B cell (primary cell): ENCODE data around the gene KIF17. TPM values are rescaled to one million over a fixed set of nuclear protein-coding genes. Genes with fewer than 3 reads are reported as not detected.

Source experiments
- ATAC-seq: fragments of 200-7000 bp; cut with Tn5 transposase; one replicate; pipeline ENCODE4 v1.10.0; 2021; ENCODE audit warnings: low read depth, mild to moderate bottlenecking, moderate number of reproducible peaks, moderate library complexity
- CTCF ChIA-PET: fragments of 350-600 bp; sonication (Branson Sonifier 250); formaldehyde crosslinking; loops from one replicate; lab custom pipeline; 2021; ENCODE audit warnings: antibody characterized with exemption, inconsistent platforms; lab: Charles Lee
- POLR2A ChIA-PET: fragments of 350-600 bp; sonication (Branson Sonifier 250); formaldehyde crosslinking; loops from one replicate; lab custom pipeline; 2021; ENCODE audit warnings: antibody characterized with exemption; lab: Charles Lee
- DNase-seq: peaks from one replicate; pipeline ENCODE4 v3.0.0; 2013
- H2AFZ ChIP-seq: 2 replicates; pipeline ENCODE4 v1.6.1; 2012; ENCODE audit warnings: mild to moderate bottlenecking, low read depth, low read length; ENCODE audit not compliant: insufficient read depth, poor library complexity, severe bottlenecking
- H3K27ac ChIP-seq, 2 donors: 1 replicate in 1 of 2; 2 replicates in 1 of 2; pipeline ENCODE4 v1.5.1; 2012 to 2013; ENCODE audit warnings: low read length in 2 of 2, mild to moderate bottlenecking in 2 of 2, moderate library complexity in 1 of 2
- H3K27me3 ChIP-seq, 4 experiments: fragments of 200-600 bp in 1 of 4; sonication (generic) in 1 of 4; replicated peaks in 1 of 4; 1 replicate in 2 of 4; 2 replicates in 2 of 4; pipeline versions ENCODE4 v1.6.1 to v1.7.0; 2013 to 2016; ENCODE audit warnings: low read length in 3 of 4, mild to moderate bottlenecking in 2 of 4, mixed read lengths in 1 of 4, moderate library complexity in 1 of 4; ENCODE audit not compliant: insufficient read depth in 4 of 4, control insufficient read depth in 3 of 4; ENCODE audit errors: control extremely low read depth in 1 of 4
- H3K36me3 ChIP-seq, 2 experiments: replicated peaks in 1 of 2; 1 replicate in 1 of 2; 2 replicates in 1 of 2; pipeline versions ENCODE4 v1.6.1 to v1.7.1; 2013; ENCODE audit warnings: low read length in 1 of 2; ENCODE audit not compliant: insufficient read depth in 2 of 2, control insufficient read depth in 1 of 2; ENCODE audit errors: control extremely low read depth in 1 of 2, extremely low read depth in 1 of 2
- H3K4me1 ChIP-seq, 2 donors: fragments of 200-600 bp in 1 of 2; sonication (generic) in 1 of 2; 1 replicate in 1 of 2; 2 replicates in 1 of 2; pipeline versions ENCODE4 v1.5.1 to v1.6.1; 2013 to 2017; ENCODE audit warnings: low read length in 2 of 2; ENCODE audit not compliant: control insufficient read depth in 2 of 2, insufficient read depth in 2 of 2
- H3K4me2 ChIP-seq: replicated peaks from 2 replicates; pipeline ENCODE3; 2012; ENCODE audit warnings: mild to moderate bottlenecking, low read depth, low read length; ENCODE audit not compliant: poor library complexity, severe bottlenecking
- H3K4me3 ChIP-seq, 5 experiments: fragments of 200-600 bp in 1 of 5; sonication (generic) in 1 of 5; 1 replicate in 3 of 5; 2 replicates in 2 of 5; pipeline versions ENCODE4 v1.5.1 to v1.7.0; 2011 to 2016; ENCODE audit warnings: low read length in 4 of 5, mild to moderate bottlenecking in 4 of 5, low read depth in 2 of 5, control low read depth in 1 of 5, moderate library complexity in 1 of 5; ENCODE audit not compliant: insufficient read depth in 1 of 5; ENCODE audit errors: control extremely low read depth in 1 of 5, extremely low read depth in 1 of 5
- H3K79me2 ChIP-seq: fragments of 200-600 bp; sonication (generic); one replicate; pipeline ENCODE4 v1.6.0; 2016; ENCODE audit warnings: low read length; ENCODE audit not compliant: control insufficient read depth, insufficient read depth
- H3K9ac ChIP-seq: fragments of 200-600 bp; sonication (generic); 2 replicates; pipeline ENCODE4 v1.6.1; 2017; ENCODE audit warnings: mild to moderate bottlenecking, low read length, moderate library complexity
- H3K9me3 ChIP-seq, 3 donors: one replicate each; pipeline versions ENCODE4 v1.6.1 to v1.7.1; 2013; ENCODE audit warnings: low read length in 2 of 3; ENCODE audit not compliant: control insufficient read depth in 2 of 3, insufficient read depth in 1 of 3; ENCODE audit errors: control extremely low read depth in 1 of 3
- H4K20me1 ChIP-seq: 2 replicates; pipeline ENCODE4 v1.6.0; 2012; ENCODE audit warnings: mild to moderate bottlenecking, low read length; ENCODE audit not compliant: insufficient read depth, control insufficient read depth, poor library complexity, severe bottlenecking
- H3K27ac Mint-ChIP-seq: one replicate; pipeline ENCODE4 v1.8.0; 2021; ENCODE audit warnings: mixed read lengths
- H3K27me3 Mint-ChIP-seq: one replicate; pipeline ENCODE4 v1.8.0; 2021; ENCODE audit warnings: mixed read lengths
- H3K4me1 Mint-ChIP-seq: one replicate; pipeline ENCODE4 v1.8.0; 2021; ENCODE audit warnings: mixed read lengths
- H3K4me3 Mint-ChIP-seq: one replicate; pipeline ENCODE4 v1.8.0; 2021; ENCODE audit warnings: mixed read lengths
- H3K9me3 Mint-ChIP-seq: one replicate; pipeline ENCODE4 v1.8.0; 2022; ENCODE audit warnings: mixed read lengths; ENCODE audit not compliant: insufficient read depth
- EZH2 ChIP-seq: IDR thresholded peaks from 2 replicates; pipeline ENCODE4 v1.6.1; 2012; ENCODE audit warnings: borderline replicate concordance, low read depth, mild to moderate bottlenecking, moderate library complexity, low read length; ENCODE audit not compliant: insufficient read depth, poor library complexity, severe bottlenecking
- WGBS: methylation state at CpG from one replicate; pipeline ENCODE4 v1.1.5; 2013; ENCODE audit warnings: missing lambda C conversion rate; ENCODE audit not compliant: insufficient coverage; 5-methylcytosine and 5-hydroxymethylcytosine counted together
- intact Hi-C: fragments of 100-400 bp; cut with micrococcal nuclease; formaldehyde crosslinking; loops from one replicate; pipeline ENCODE4 v1.10.0; 2022
- polyA plus RNA-seq: library from polyadenylated mRNA; depleted of rRNA; stranded (reverse); fragments of >200 nt; gene quantifications from 2 replicates; pipeline ENCODE4 v1.2.3, GENCODE V29; 2012
- total RNA-seq, 2 donors: library from RNA; stranded (reverse); fragments of 120-200 nt in 1 of 2; gene quantifications; 1 replicate in 1 of 2; 2 replicates in 1 of 2; pipeline versions ENCODE4 v1.2.3 to v1.2.4, GENCODE V29; 2013 to 2022
- TF ChIP-seq, protein P1 (sequence below): fragments of 200-600 bp; IDR thresholded peaks from one replicate; pipeline ENCODE4 v1.8.0; 2022; ENCODE audit warnings: antibody characterized with exemption, mild to moderate bottlenecking

The KIF17 gene
- total and polyA plus RNA-seq, 2 donors (not counting 1 experiment from before 2014, with no cell fraction given), result not detected

GRCh38 chr1:20668581-20668980, 49.2 kb downstream of the KIF17 start:
- no peaks in the 10 kb centered on the region for H3K36me3 ChIP-seq
- 100% methylated on average over 1 of the region's 1 CpG for WGBS
- no peaks in the 10 kb centered on the region for H3K4me1 Mint-ChIP-seq
- H3K4me3 ChIP-seq, result no peak overlapping the region
- no peak overlapping the region for H3K4me2 ChIP-seq
- peaks cover 6% of the 10 kb centered on the region for H3K79me2 ChIP-seq
- H3K27ac ChIP-seq, result no peak overlapping the region
- no peak overlapping the region for H2AFZ ChIP-seq
- peaks cover 7% of the 10 kb centered on the region for H3K27me3 Mint-ChIP-seq
- ChIA-PET CTCF (interaction anchor here (0.8 kb wide), 1 partner anchor 28 kb away, joined by 4 read pairs; no protein-coding TSS in a partner anchor), POLR2A (no interaction called here)
- H3K27ac Mint-ChIP-seq, result no peak overlapping the region
- no peaks in the 10 kb centered on the region for H3K9me3 ChIP-seq
- H3K4me3 Mint-ChIP-seq, result no peak overlapping the region
- peaks cover 0 to 2% (median 0%) of the 10 kb centered on the region in 4 experiments for H3K27me3 ChIP-seq
- H4K20me1 ChIP-seq, result no peaks in the 10 kb centered on the region
- H3K4me1 ChIP-seq, result no peaks in the 10 kb centered on the region
- intact Hi-C loops, result no loop called here
- no peak overlapping the region for H3K9ac ChIP-seq
- DNase-seq (no peak), ATAC-seq (no peak)
- TF ChIP-seq, protein P1, sequence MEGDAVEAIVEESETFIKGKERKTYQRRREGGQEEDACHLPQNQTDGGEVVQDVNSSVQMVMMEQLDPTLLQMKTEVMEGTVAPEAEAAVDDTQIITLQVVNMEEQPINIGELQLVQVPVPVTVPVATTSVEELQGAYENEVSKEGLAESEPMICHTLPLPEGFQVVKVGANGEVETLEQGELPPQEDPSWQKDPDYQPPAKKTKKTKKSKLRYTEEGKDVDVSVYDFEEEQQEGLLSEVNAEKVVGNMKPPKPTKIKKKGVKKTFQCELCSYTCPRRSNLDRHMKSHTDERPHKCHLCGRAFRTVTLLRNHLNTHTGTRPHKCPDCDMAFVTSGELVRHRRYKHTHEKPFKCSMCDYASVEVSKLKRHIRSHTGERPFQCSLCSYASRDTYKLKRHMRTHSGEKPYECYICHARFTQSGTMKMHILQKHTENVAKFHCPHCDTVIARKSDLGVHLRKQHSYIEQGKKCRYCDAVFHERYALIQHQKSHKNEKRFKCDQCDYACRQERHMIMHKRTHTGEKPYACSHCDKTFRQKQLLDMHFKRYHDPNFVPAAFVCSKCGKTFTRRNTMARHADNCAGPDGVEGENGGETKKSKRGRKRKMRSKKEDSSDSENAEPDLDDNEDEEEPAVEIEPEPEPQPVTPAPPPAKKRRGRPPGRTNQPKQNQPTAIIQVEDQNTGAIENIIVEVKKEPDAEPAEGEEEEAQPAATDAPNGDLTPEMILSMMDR, result no peak
- TF ChIP-seq EZH2, result no peak
- H3K9me3 Mint-ChIP-seq, result peaks cover 3% of the 10 kb centered on the region

- WGBS, result 100% methylated on average over 1 of the region's 1 CpG
- H3K9me3 Mint-ChIP-seq, result peaks cover 3% of the 10 kb centered on the region
- H3K27me3 ChIP-seq, result peaks cover 0 to 2% (median 0%) of the 10 kb centered on the region in 4 experiments
- no peaks in the 10 kb centered on the region for H3K27me3 Mint-ChIP-seq
- ChIA-PET CTCF (interaction anchor here (0.9 kb wide), 1 partner anchor 28 kb away, joined by 3 read pairs; no protein-coding TSS in a partner anchor), POLR2A (no interaction called here)
- TF ChIP-seq, protein P1, result no peak
- TF ChIP-seq EZH2, result no peak
- no peak overlapping the region for H3K4me2 ChIP-seq
- no peaks in the 10 kb centered on the region for H3K36me3 ChIP-seq
- H3K27ac Mint-ChIP-seq, result no peak overlapping the region
- H3K4me3 Mint-ChIP-seq, result no peak overlapping the region
- intact Hi-C loops, result no loop called here
- DNase-seq (no peak), ATAC-seq (no peak)
- peak overlapping the region; percentile 15 for H2AFZ ChIP-seq
- H3K9ac ChIP-seq, result no peak overlapping the region
- H4K20me1 ChIP-seq, result no peaks in the 10 kb centered on the region
- peaks cover 21% of the 10 kb centered on the region for H3K79me2 ChIP-seq
- H3K9me3 ChIP-seq, result no peaks in the 10 kb centered on the region
- H3K4me1 Mint-ChIP-seq, result peaks cover 10% of the 10 kb centered on the region
- no peak overlapping the region for H3K27ac ChIP-seq
- H3K4me1 ChIP-seq, result peaks cover 5 to 8% of the 10 kb centered on the region in 2 donors
- H3K4me3 ChIP-seq, result no peak overlapping the region
These were observed 51.0 kb downstream of the KIF17 start for GRCh38 chr1:20666804-20667203.
